OCI-LY7 (cell line): ENCODE results near the gene ATF6B.

Experiments
- CTCF ChIP-seq: fragments of 200-600 bp; sonication (generic); conservative IDR thresholded peaks from 2 replicates; pipeline ENCODE4 v1.5.1; 2014; ENCODE audit warnings: mild to moderate bottlenecking, antibody characterized with exemption, low read length, moderate library complexity, mixed read lengths
- EZH2phosphoT487 ChIP-seq: fragments of 200-600 bp; sonication (generic); IDR thresholded peaks from 2 replicates; pipeline ENCODE4 v1.6.1; 2018; ENCODE audit warnings: low read depth, borderline replicate concordance, mild to moderate bottlenecking, mixed run types, antibody characterized with exemption, low read length, moderate library complexity, mixed read lengths

GRCh38 chr6:32075781-32076180 is 52.3 kb downstream of the ATF6B start:
- TF ChIP-seq CTCF (no peak), EZH2phosphoT487 (no peak)
